HG03103 (cell line): ENCODE data around the gene SERPINB2.
A peak's percentile ranks its signal among the peaks of the same experiment; 100 is the strongest.
"Not testable (repeated sequence)": the region's sequence is repeated elsewhere in the genome, so short reads cannot be mapped to it uniquely, and the experiment has no call there.

Source experiments
- ATAC-seq: cut with Tn5 transposase; IDR thresholded peaks from one replicate; pipeline ENCODE4 v1.9.1; 2021; ENCODE audit warnings: low read depth; ENCODE audit not compliant: unreplicated experiment

SERPINB2 gene

GRCh38 chr18:63930773-63931354 is 43.4 kb downstream of the SERPINB2 start:
- ATAC-seq = no peak

- ATAC-seq = peak; percentile 97
Observed at GRCh38 chr18:63936156-63936931, 48.8 kb downstream of the SERPINB2 start.

- peak; percentile 26 for ATAC-seq
Observed at GRCh38 chr18:63936932-63937393, 49.5 kb downstream of the SERPINB2 start.

GRCh38 chr18:63940008-63940407 is 52.5 kb downstream of the SERPINB2 start:
- ATAC-seq = no peak

- not testable (repeated sequence) for ATAC-seq
Observed at GRCh38 chr18:63940543-63941050, 53.1 kb downstream of the SERPINB2 start.

- no peak for ATAC-seq
Observed at GRCh38 chr18:63947051-63947790, 59.7 kb downstream of the SERPINB2 start.

GRCh38 chr18:63949068-63949737 is 61.7 kb downstream of the SERPINB2 start, which contains the start of gene HMSD:
HMSD (plus strand) TSS chr18:63949301; CDS start chr18:63953456, 4,155 bp downstream.
- ATAC-seq = peak; percentile 86

- ATAC-seq = peak; percentile 43
Observed at GRCh38 chr18:63951302-63951705, 63.8 kb downstream of the SERPINB2 start.
